HG03095 (cell line): Measurements from ENCODE around the gene PHF19.

ENCODE experiments used
- ATAC-seq: cut with Tn5 transposase; IDR thresholded peaks from one replicate; pipeline ENCODE4 v1.9.1; 2021; ENCODE audit warnings: moderate library complexity; ENCODE audit not compliant: unreplicated experiment

PHF19 gene

GRCh38 chr9:120818595-120818994, 58.4 kb downstream of the PHF19 start:
- no peak for ATAC-seq

GRCh38 chr9:120815075-120815474, 61.9 kb downstream of the PHF19 start:
- ATAC-seq = no peak

- no peak for ATAC-seq
Measured at GRCh38 chr9:120808931-120809330, 68.1 kb downstream of the PHF19 start.

GRCh38 chr9:120807607-120808379, 69.2 kb downstream of the PHF19 start:
- no peak for ATAC-seq
